ENCODE results near the gene SPEN.

- no peak for TF ChIP-seq CTCF (IDR thresholded peaks at IDR 0.05)
- TF ChIP-seq POLR2A (IDR thresholded peaks at IDR 0.05), result no peak
These were observed 142.3 kb downstream of the SPEN start for GRCh38 chr1:15989776-15990175.
